ENCODE results near the gene PANK2.
"Not testable (repeated sequence)": the region's sequence is repeated elsewhere in the genome, so short reads cannot be mapped to it uniquely, and the experiment has no call there.

Gene PANK2

DNA sequence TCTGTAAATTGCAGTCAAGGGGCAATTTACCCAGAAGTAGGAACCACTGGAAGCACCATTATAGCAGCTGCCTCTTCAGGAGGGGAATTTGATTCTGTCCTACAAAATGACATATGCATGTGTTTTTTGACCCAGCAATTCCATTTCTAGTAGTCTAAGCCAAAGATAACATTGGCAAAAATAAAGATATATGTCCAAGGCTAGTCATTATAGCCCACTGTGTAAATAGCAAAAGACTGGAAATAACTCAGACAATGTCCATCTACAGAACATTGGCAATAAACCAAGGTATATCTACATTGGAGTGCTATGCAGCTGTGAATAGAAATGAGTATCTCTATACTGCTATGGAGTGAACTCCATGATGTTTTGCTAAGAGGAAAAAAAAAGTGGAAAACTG lies 12.5 kb upstream of the PANK2 start:
- TF ChIP-seq, protein P1, sequence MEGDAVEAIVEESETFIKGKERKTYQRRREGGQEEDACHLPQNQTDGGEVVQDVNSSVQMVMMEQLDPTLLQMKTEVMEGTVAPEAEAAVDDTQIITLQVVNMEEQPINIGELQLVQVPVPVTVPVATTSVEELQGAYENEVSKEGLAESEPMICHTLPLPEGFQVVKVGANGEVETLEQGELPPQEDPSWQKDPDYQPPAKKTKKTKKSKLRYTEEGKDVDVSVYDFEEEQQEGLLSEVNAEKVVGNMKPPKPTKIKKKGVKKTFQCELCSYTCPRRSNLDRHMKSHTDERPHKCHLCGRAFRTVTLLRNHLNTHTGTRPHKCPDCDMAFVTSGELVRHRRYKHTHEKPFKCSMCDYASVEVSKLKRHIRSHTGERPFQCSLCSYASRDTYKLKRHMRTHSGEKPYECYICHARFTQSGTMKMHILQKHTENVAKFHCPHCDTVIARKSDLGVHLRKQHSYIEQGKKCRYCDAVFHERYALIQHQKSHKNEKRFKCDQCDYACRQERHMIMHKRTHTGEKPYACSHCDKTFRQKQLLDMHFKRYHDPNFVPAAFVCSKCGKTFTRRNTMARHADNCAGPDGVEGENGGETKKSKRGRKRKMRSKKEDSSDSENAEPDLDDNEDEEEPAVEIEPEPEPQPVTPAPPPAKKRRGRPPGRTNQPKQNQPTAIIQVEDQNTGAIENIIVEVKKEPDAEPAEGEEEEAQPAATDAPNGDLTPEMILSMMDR (IDR thresholded peaks at IDR 0.05; ENCODE audit: borderline replicate concordance, insufficient read depth, low read depth, low read length): no peak
- no peak overlapping the region for H3K4me3 ChIP-seq (ENCODE audit: low read depth, low read length)

DNA sequence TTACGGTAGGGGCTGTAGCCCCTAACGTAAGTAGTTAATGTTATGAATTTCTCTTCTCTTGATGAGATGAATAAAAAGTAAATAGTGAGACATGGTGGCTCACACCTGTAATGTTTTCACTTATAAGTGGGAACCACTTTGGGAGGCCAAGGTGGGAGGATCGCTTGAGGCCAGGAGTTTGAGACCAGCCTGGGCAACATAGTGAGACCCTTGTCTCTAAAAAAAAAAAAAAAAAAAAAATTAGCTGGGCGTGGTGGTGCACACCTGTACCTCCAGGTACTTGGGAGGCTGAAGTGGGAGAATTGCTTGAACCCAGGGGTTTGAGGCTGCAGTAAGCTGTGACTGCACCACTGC lies 10.3 kb upstream of the PANK2 start:
- H3K4me3 ChIP-seq (ENCODE audit: low read depth, low read length): not testable (repeated sequence)

DNA sequence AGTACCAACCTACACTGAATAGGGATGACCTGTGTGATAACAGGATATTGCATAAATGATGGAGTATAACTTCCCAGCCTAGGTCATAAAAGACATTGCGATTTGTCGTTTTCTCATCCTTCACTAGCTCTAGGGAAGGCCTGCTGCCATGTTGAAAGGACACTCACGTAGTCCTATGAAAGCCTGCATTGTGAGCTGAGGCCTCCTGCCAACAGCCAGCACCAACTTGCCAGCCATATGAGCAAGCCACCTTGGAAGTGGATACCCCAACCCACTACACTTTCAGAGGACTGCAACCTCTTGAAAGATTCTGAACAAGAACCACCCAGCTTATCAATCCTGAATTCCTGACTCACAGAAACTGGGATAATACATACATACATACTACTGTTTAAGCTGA lies 3.5 kb upstream of the PANK2 start:
- H3K4me3 ChIP-seq (ENCODE audit: low read depth, low read length): no peak overlapping the region
- TF ChIP-seq, protein P1 (IDR thresholded peaks at IDR 0.05; ENCODE audit: borderline replicate concordance, insufficient read depth, low read depth, low read length): no peak

DNA sequence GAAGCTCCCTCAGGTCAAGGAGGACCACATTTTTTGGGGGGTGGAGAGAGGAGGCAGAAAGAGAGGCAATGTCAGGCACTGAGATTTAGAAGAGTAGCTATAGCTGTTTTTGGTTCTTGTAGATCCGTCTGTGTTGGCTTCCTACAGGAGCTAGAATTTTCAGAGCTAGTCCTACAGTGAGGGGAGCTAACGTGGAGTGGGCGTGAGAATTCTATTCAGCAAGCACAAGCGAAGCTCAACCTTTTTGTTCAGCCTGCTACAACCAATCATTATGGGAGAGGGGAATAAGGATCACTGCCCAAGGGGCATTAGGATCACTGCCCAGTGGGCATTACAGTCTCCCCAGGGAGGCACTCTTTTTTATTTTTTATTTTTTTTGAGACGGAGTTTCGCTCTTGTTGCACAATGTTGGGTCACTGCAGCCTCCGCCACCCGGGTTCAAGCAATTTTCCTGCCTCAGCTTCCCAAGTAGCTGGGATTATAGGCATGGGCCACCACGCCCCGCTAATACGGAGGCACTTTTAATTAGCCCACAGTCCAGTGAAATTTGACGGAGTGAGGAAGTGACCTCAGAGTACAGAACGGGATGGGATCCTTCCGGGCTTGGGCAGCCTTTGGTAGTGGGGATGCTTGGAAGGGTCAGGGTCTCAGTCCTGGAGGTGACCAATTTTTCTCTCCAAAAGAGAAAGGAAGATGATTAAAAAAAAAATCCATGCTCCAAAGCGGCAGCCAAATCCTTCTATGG lies 1.1 kb upstream of the PANK2 start:
- TF ChIP-seq, protein P1 (IDR thresholded peaks at IDR 0.05; ENCODE audit: borderline replicate concordance, insufficient read depth, low read depth, low read length): no peak
- H3K4me3 ChIP-seq (ENCODE audit: low read depth, low read length): peak overlapping the region; percentile 79

DNA sequence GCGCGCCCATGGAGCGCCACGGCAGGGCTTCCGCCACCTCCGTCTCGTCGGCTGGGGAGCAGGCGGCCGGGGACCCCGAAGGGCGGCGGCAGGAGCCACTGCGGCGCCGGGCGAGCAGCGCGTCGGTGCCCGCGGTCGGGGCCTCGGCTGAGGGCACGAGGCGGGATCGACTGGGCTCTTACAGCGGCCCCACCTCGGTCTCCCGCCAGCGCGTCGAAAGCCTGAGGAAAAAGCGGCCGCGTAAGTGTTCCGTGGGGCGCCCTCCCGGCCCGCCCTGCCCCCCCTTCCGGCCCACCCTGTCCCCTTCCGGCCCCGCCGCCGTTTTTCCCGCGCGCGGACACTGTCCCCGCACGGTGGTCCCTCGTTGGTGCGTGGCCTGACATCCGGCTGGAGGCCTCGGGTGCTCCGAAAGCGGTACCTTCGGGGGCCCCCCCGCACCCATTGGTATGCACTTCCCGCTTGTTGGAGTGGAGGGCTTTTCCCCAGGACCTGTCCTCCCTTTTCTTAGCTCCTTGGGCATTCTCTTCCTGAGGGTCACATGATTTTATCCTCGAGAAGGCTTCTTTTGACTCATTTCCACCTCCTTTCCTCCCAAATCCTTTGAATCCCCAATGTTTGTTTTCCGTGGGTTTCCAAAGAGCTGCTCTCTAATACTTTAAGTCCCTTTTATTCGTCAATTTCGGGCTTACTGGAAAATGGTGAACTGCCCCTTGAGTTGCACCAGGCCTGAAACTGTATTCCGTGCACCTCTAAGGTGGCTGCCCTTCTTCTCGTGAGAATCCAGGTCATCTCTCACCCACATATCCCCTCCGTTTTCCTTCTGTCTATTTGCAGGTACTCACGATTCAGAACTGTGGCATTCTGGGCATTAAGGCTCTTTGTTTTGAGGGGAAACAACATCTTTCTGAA lies 556 bp downstream of the PANK2 start:
- TF ChIP-seq, protein P1 (IDR thresholded peaks at IDR 0.05; ENCODE audit: borderline replicate concordance, insufficient read depth, low read depth, low read length): no peak
- peak overlapping the region; percentile 79 for H3K4me3 ChIP-seq (ENCODE audit: low read depth, low read length)

DNA sequence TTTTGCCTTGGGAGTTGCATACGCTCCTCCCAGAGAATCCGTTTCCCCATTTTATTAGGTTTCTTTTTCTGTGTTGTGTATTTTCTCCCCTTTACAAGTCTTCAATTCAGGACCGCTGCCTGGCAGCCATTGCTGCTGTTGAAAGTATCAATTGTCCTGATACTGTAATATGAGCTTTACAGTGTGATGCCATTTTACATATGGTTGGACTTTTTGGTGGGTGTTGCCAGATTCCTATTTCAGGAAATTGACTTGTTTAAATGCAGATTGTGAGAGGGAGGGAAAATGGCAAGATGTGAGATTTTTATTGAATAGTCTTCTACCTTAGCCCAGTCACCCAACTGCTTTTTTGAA lies 1.2 kb downstream of the PANK2 start:
- TF ChIP-seq, protein P1 (IDR thresholded peaks at IDR 0.05; ENCODE audit: borderline replicate concordance, insufficient read depth, low read depth, low read length): no peak
- peak overlapping the region; percentile 79 for H3K4me3 ChIP-seq (ENCODE audit: low read depth, low read length)

DNA sequence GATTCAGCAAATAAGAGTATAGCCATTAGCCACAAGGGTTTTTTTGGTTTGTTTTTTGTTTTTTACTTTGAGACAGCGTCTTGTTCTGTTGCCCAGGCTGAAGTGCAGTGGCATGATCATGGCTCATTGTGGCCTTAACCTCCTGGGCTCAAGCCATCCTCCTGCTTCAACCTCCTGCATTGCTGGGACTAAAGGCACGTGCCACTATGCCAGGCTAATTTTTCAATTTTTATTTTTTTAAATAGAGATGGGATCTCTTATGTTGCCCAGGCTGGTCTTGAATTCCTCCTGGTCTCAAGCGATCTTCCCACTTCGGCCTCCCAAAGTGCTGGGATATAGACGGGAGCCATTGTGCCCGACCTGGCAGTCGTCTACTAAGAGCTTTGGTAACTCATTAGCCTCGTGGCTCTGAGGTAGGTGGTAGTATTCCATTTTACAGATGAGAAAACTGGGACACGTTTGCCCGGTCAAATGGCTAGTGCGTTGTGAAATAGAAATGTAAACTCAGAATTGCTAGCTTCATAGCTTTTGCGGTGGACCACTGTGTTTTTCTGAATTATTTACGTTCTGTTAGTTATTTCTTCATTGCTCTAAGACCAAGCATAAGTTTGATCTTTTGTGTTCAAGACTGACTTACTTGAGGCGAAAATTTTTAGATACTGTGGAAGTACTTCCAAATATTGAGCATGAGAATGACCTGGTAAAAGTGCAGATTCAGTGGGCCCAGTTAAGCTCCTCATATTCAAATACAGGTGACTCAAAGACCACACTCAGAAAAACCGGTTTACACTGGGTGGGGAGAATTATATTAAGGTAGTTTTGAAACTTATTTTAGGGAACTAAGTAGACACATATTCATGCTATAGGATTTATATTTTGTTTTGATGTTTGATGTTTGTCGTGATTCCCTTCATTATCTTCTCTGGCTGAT lies 2.1 kb downstream of the PANK2 start:
- H3K4me3 ChIP-seq (ENCODE audit: low read depth, low read length): peak overlapping the region; percentile 79
- TF ChIP-seq, protein P1 (IDR thresholded peaks at IDR 0.05; ENCODE audit: borderline replicate concordance, insufficient read depth, low read depth, low read length): no peak
